HCT116 (cell line): ENCODE measurements around the gene CUEDC2. TPM values are rescaled to one million over a fixed set of nuclear protein-coding genes. Genes with fewer than 3 reads are reported as not detected.

Source experiments
- ATAC-seq: fragments of 200-7000 bp; cut with Tn5 transposase; 2 replicates; pipeline ENCODE4 v1.9.1; 2020; ENCODE audit warnings: mild to moderate bottlenecking, moderate library complexity
- BruUV-seq: library from RNA; stranded (reverse); fragments of 400-500 nt; replicated peaks from 2 replicates; lab custom pipeline; 2021; lab: Mats Ljungman, UMichigan
- CTCF ChIA-PET: fragments of 300-600 bp; sonication (Branson Sonifier 250); formaldehyde crosslinking; loops from one replicate; lab custom pipeline; 2021; ENCODE audit warnings: antibody characterized with exemption; lab: Charles Lee
- POLR2A ChIA-PET: fragments of 300-600, 350-600 bp; sonication (Branson Sonifier 250); formaldehyde crosslinking; loops from one replicate; lab custom pipeline; 2021; ENCODE audit warnings: antibody characterized with exemption; lab: Charles Lee
- RAD21 ChIA-PET, 2 experiments: fragments of 300-600 bp; sonication (Branson Sonifier 250); formaldehyde crosslinking; loops; one replicate each; lab custom pipeline; 2023; ENCODE audit warnings: low total read pairs in 2 of 2; ENCODE audit not compliant: uncharacterized antibody in 2 of 2, unreplicated experiment in 2 of 2, low non-redundant PET in 1 of 2; lab: Charles Lee
- DNase-seq: peaks from one replicate; pipeline ENCODE4 v3.0.0-alpha.2; 2010; ENCODE audit warnings: low read depth, low spot score
- H2AFZ ChIP-seq: fragments of 200-600 bp; shearing (Covaris generic), sonication (generic); 2 replicates; pipeline ENCODE4 v1.6.1; 2017; ENCODE audit warnings: low read depth, mixed run types, mixed read lengths, antibody characterized with exemption, low read length; ENCODE audit not compliant: poor library complexity, severe bottlenecking
- H3K27ac ChIP-seq: 2 replicates; pipeline ENCODE4 v1.5.1; 2012; ENCODE audit warnings: low read depth, low read length
- H3K27me3 ChIP-seq: fragments of 200-600 bp; sonication (generic); 2 replicates; pipeline ENCODE4 v1.6.1; 2016; ENCODE audit warnings: mixed run types, low read length, mixed read lengths; ENCODE audit not compliant: insufficient read depth
- H3K36me3 ChIP-seq, 2 experiments: fragments of 200-500 bp in 1 of 2; fragments of 200-600 bp in 1 of 2; sonication (Bioruptor generic) in 1 of 2; sonication (generic) in 1 of 2; 2 replicates each; pipeline versions ENCODE4 v1.5.1 to v1.6.1; 2014 to 2016; ENCODE audit warnings: low read length in 2 of 2, inconsistent platforms in 1 of 2, mixed read lengths in 1 of 2, mixed run types in 1 of 2; ENCODE audit not compliant: insufficient read depth in 2 of 2, control insufficient read depth in 1 of 2
- H3K4me1 ChIP-seq, 2 experiments: fragments of 200-600 bp in 1 of 2; sonication (generic) in 1 of 2; 2 replicates each; pipeline versions ENCODE4 v1.5.1 to v1.6.1; 2012 to 2017; ENCODE audit warnings: low read length in 2 of 2, inconsistent platforms in 1 of 2, mild to moderate bottlenecking in 1 of 2, mixed read lengths in 1 of 2, mixed run types in 1 of 2, moderate library complexity in 1 of 2; ENCODE audit not compliant: insufficient read depth in 2 of 2, control insufficient read depth in 1 of 2
- H3K4me2 ChIP-seq: fragments of 200-600 bp; sonication (generic); 2 replicates; pipeline ENCODE4 v1.6.1; 2017; ENCODE audit warnings: mixed run types, low read length, mixed read lengths
- H3K4me3 ChIP-seq, 2 experiments: fragments of 200-600 bp in 1 of 2; sonication (generic) in 1 of 2; replicated peaks in 1 of 2; 2 replicates each; pipeline ENCODE4 v1.5.1; 2011 to 2016; ENCODE audit warnings: low read length in 2 of 2, control low read depth in 1 of 2, low read depth in 1 of 2, mild to moderate bottlenecking in 1 of 2, mixed read lengths in 1 of 2, mixed run types in 1 of 2
- H3K79me2 ChIP-seq: fragments of 200-600 bp; sonication (generic); 2 replicates; pipeline ENCODE4 v1.6.1; 2017; ENCODE audit warnings: mild to moderate bottlenecking, mixed run types, low read length, moderate library complexity, mixed read lengths; ENCODE audit not compliant: insufficient read depth
- H3K9ac ChIP-seq: fragments of 200-600 bp; sonication (generic); 2 replicates; pipeline ENCODE4 v1.6.1; 2016; ENCODE audit warnings: low read length, mixed read lengths
- H3K9me2 ChIP-seq: fragments of 200-600 bp; sonication (generic), shearing (Covaris generic); 2 replicates; pipeline ENCODE4 v1.6.1; 2017; ENCODE audit warnings: mixed run types, mild to moderate bottlenecking, moderate library complexity; ENCODE audit not compliant: insufficient read depth
- H3K9me3 ChIP-seq, 2 experiments: fragments of 200-500 bp in 1 of 2; fragments of 200-600 bp in 1 of 2; sonication (Bioruptor generic) in 1 of 2; sonication (generic) in 1 of 2; 2 replicates each; pipeline ENCODE4 v1.6.1; 2014 to 2017; ENCODE audit warnings: low read length in 2 of 2, mixed read lengths in 2 of 2, inconsistent platforms in 1 of 2, low read depth in 1 of 2, mild to moderate bottlenecking in 1 of 2, mixed run types in 1 of 2, moderate library complexity in 1 of 2; ENCODE audit not compliant: control insufficient read depth in 1 of 2, insufficient read depth in 1 of 2
- H4K20me1 ChIP-seq: fragments of 200-600 bp; sonication (generic), shearing (Covaris generic); 2 replicates; pipeline ENCODE4 v1.6.1; 2017; ENCODE audit warnings: mixed run types, mild to moderate bottlenecking, moderate library complexity; ENCODE audit not compliant: insufficient read depth
- ATF3 ChIP-seq: IDR thresholded peaks from 2 replicates; pipeline ENCODE4 v1.6.1; 2012
- CTCF ChIP-seq, 3 experiments: fragments of 200-600 bp in 1 of 3; sonication (generic) in 1 of 3; IDR thresholded peaks in 2 of 3; conservative IDR thresholded peaks in 1 of 3; 2 replicates each; pipeline ENCODE4 v1.5.1; 2012 to 2017; ENCODE audit warnings: low read depth in 2 of 3, low read length in 2 of 3, antibody characterized with exemption in 1 of 3, borderline replicate concordance in 1 of 3, control low read depth in 1 of 3, mild to moderate bottlenecking in 1 of 3, mixed read lengths in 1 of 3, mixed run types in 1 of 3, moderate library complexity in 1 of 3; ENCODE audit not compliant: insufficient read depth in 1 of 3
- EGR1 ChIP-seq: IDR thresholded peaks from 2 replicates; pipeline ENCODE4 v1.6.1; 2012; ENCODE audit warnings: low read depth
- ELF1 ChIP-seq: IDR thresholded peaks from 2 replicates; pipeline ENCODE4 v1.6.1; 2012; ENCODE audit warnings: low read depth, borderline replicate concordance
- EZH2 ChIP-seq: fragments of 200-600 bp; sonication (generic); IDR thresholded peaks from 2 replicates; pipeline ENCODE4 v1.6.1; 2017; ENCODE audit warnings: antibody characterized with exemption, mixed run types
- EZH2phosphoT487 ChIP-seq: fragments of 200-600 bp; IDR thresholded peaks from 2 replicates; pipeline ENCODE4 v1.6.1; 2018; ENCODE audit warnings: antibody characterized with exemption, borderline replicate concordance
- MAX ChIP-seq: IDR thresholded peaks from 2 replicates; pipeline ENCODE4 v1.6.1; 2012
- POLR2A ChIP-seq: IDR thresholded peaks from 2 replicates; pipeline ENCODE4 v1.7.0; 2011; ENCODE audit warnings: borderline replicate concordance; ENCODE audit not compliant: insufficient read depth, insufficient read length; ENCODE audit errors: extremely low read depth
- POLR2AphosphoS5 ChIP-seq: IDR thresholded peaks from 2 replicates; pipeline ENCODE4 v1.6.1; 2011; ENCODE audit warnings: mild to moderate bottlenecking, low read depth, low read length, moderate library complexity
- RAD21 ChIP-seq: IDR thresholded peaks from 2 replicates; pipeline ENCODE4 v1.6.1; 2012; ENCODE audit warnings: low read depth, mild to moderate bottlenecking
- REST ChIP-seq: IDR thresholded peaks from 2 replicates; pipeline ENCODE4 v1.6.1; 2012; ENCODE audit warnings: low read depth
- SIN3A ChIP-seq: IDR thresholded peaks from 2 replicates; pipeline ENCODE4 v1.6.1; 2012; ENCODE audit warnings: low read depth
- SRF ChIP-seq: IDR thresholded peaks from 2 replicates; pipeline ENCODE4 v1.6.1; 2012; ENCODE audit warnings: low read depth
- TCF7L2 ChIP-seq: IDR thresholded peaks from 2 replicates; pipeline ENCODE4 v1.7.0; 2011; ENCODE audit warnings: borderline replicate concordance, inconsistent platforms; ENCODE audit not compliant: insufficient read depth, insufficient read length; ENCODE audit errors: extremely low read depth
- YY1 ChIP-seq: IDR thresholded peaks from 2 replicates; pipeline ENCODE4 v1.6.1; 2011; ENCODE audit warnings: low read length, low read depth, moderate library complexity, mild to moderate bottlenecking; ENCODE audit not compliant: insufficient replicate concordance; ENCODE audit errors: extremely low read depth
- ZBTB33 ChIP-seq: IDR thresholded peaks from 2 replicates; pipeline ENCODE4 v1.6.1; 2011; ENCODE audit warnings: mild to moderate bottlenecking, low read length, moderate library complexity; ENCODE audit not compliant: insufficient replicate concordance; ENCODE audit errors: extremely low read depth
- ZFX ChIP-seq: fragments of 450-650 bp; IDR thresholded peaks from 2 replicates; pipeline ENCODE4 v1.6.1; 2017
- ZNF274 ChIP-seq: fragments of 200-500 bp; sonication (Bioruptor generic); IDR thresholded peaks from 2 replicates; pipeline ENCODE4 v1.6.1; 2014; ENCODE audit warnings: mild to moderate bottlenecking, low read depth, low read length, inconsistent platforms
- intact Hi-C: fragments of 100-400 bp; cut with micrococcal nuclease; formaldehyde crosslinking; loops from 2 replicates; pipeline ENCODE4 v1.10.0; 2022
- total RNA-seq: library from RNA; stranded (reverse); gene quantifications from one replicate; pipeline ENCODE4 v1.2.1, GENCODE V29; 2021; ENCODE audit not compliant: unreplicated experiment

The CUEDC2 gene
- total RNA-seq, 1 experiment from 2014 or later: 96.7 TPM

GRCh38 chr10:102467318-102467717 is 34.9 kb upstream of the CUEDC2 start:
- no peaks in the 10 kb centered on the region for H3K9me2 ChIP-seq
- H2AFZ ChIP-seq: no peak overlapping the region
- ChIA-PET CTCF (no interaction called here), POLR2A (no interaction called here), RAD21 (no interaction called here)
- no TSS peak for BruUV-seq
- TF ChIP-seq EZH2: no peak
- TF ChIP-seq ZFX: no peak
- no peak for TF ChIP-seq MAX
- no peak for TF ChIP-seq SIN3A
- no peak for TF ChIP-seq REST
- no peak for TF ChIP-seq CTCF (IDR thresholded peaks at IDR 0.05 in 2 of 3, conservative IDR thresholded peaks at IDR 0.05 in 1 of 3; ENCODE audit: borderline replicate concordance in 1 of 3, insufficient read depth in 1 of 3, low read depth in 2 of 3, low read length in 2 of 3)
- TF ChIP-seq EZH2phosphoT487: no peak
- no peak for TF ChIP-seq EGR1
- TF ChIP-seq RAD21: no peak
- TF ChIP-seq ATF3: no peak
- TF ChIP-seq SRF: no peak
- TF ChIP-seq POLR2A: no peak
- TF ChIP-seq TCF7L2: no peak
- no peak for TF ChIP-seq ZNF274
- TF ChIP-seq POLR2AphosphoS5: no peak
- no peak for TF ChIP-seq ELF1
- no peak for TF ChIP-seq YY1
- TF ChIP-seq ZBTB33: no peak
- no peak overlapping the region for H3K9ac ChIP-seq
- peaks cover 30 to 32% of the 10 kb centered on the region in 2 experiments for H3K4me1 ChIP-seq
- peaks cover 29% of the 10 kb centered on the region; the same call in 1 of the 2 replicates for H3K79me2 ChIP-seq
- H3K4me3 ChIP-seq: no peak overlapping the region
- intact Hi-C loops: no loop called here
- peaks cover 0 to 2% of the 10 kb centered on the region in 2 experiments; a peak in 1 of 4 replicates for H3K36me3 ChIP-seq
- H3K27ac ChIP-seq: no peak overlapping the region
- no peak for ATAC-seq
- no peak overlapping the region for H3K4me2 ChIP-seq
- no peak for DNase-seq
- no peaks in the 10 kb centered on the region for H4K20me1 ChIP-seq
- no peaks in the 10 kb centered on the region for H3K27me3 ChIP-seq
- H3K9me3 ChIP-seq: no peaks in the 10 kb centered on the region
